ENCODE results near the gene INAFM2. TPM values are rescaled to one million over a fixed set of nuclear protein-coding genes. Genes with fewer than 3 reads are reported as not detected.

Gene INAFM2
- total and polyA plus RNA-seq, 2 donors (not counting 1 experiment from before 2014, with no cell fraction given), result 8.9 to 11.0 TPM

- Histone ChIP-seq H3K9ac (ENCODE audit: insufficient read depth, low read length) (no peak overlapping the region), H3K4me2 (ENCODE audit: extremely low read depth, insufficient read depth, low read length) (no peak overlapping the region), H3K36me3 (ENCODE audit: control insufficient read depth, insufficient read depth, low read length) (no peaks in the 10 kb centered on the region), H3K9me3 (ENCODE audit: control insufficient read depth, insufficient read depth, low read depth, low read length) (no peaks in the 10 kb centered on the region), H3K27me3 (ENCODE audit: control insufficient read depth, insufficient read depth, low read length) (peaks cover 43% of the 10 kb centered on the region), H3K79me2 (ENCODE audit: control insufficient read depth, insufficient read depth, low read length) (no peaks in the 10 kb centered on the region), H3K4me3 (replicated peaks in 1 of 4; ENCODE audit: control extremely low read depth in 1 of 4, insufficient read depth in 1 of 4, low read depth in 3 of 4, low read length in 4 of 4) (no peak overlapping the region), H3K27ac (ENCODE audit: insufficient read depth, low read length) (no peak overlapping the region), H4K20me1 (ENCODE audit: control insufficient read depth, extremely low read depth, insufficient read depth, low read length) (no peaks in the 10 kb centered on the region), H2AFZ (ENCODE audit: low read length) (no peak overlapping the region), H3K4me1 (ENCODE audit: control insufficient read depth, extremely low read depth, insufficient read depth, low read length) (peaks cover 2% of the 10 kb centered on the region)
- DNase-seq (ENCODE audit: low read depth in 2 of 2), result no peak
- TF ChIP-seq EZH2 (IDR thresholded peaks at IDR 0.05; ENCODE audit: low read length, missing control alignments), result no peak
- TF ChIP-seq CTCF (conservative IDR thresholded peaks at IDR 0.05 in 1 of 2, IDR thresholded peaks at IDR 0.05 in 1 of 2; ENCODE audit: low read depth in 1 of 2, low read length in 2 of 2), result no peak
Measured at GRCh38 chr15:40278026-40278425, 45.5 kb upstream of the INAFM2 start.

- no peak overlapping the region for H3K4me2 ChIP-seq (ENCODE audit: extremely low read depth, insufficient read depth, low read length)
- no peaks in the 10 kb centered on the region for H3K79me2 ChIP-seq (ENCODE audit: control insufficient read depth, insufficient read depth, low read length)
- H2AFZ ChIP-seq (ENCODE audit: low read length), result no peak overlapping the region
- peak; percentile 17 to 48 for DNase-seq (ENCODE audit: low read depth in 2 of 2)
- H3K27me3 ChIP-seq (ENCODE audit: control insufficient read depth, insufficient read depth, low read length), result peaks cover 56% of the 10 kb centered on the region
- H3K27ac ChIP-seq (ENCODE audit: insufficient read depth, low read length), result no peak overlapping the region
- no peaks in the 10 kb centered on the region for H3K36me3 ChIP-seq (ENCODE audit: control insufficient read depth, insufficient read depth, low read length)
- no peak overlapping the region for H3K4me3 ChIP-seq (replicated peaks in 1 of 4; ENCODE audit: control extremely low read depth in 1 of 4, insufficient read depth in 1 of 4, low read depth in 3 of 4, low read length in 4 of 4)
- no peak overlapping the region for H3K9ac ChIP-seq (ENCODE audit: insufficient read depth, low read length)
- H4K20me1 ChIP-seq (ENCODE audit: control insufficient read depth, extremely low read depth, insufficient read depth, low read length), result no peaks in the 10 kb centered on the region
- TF ChIP-seq EZH2 (IDR thresholded peaks at IDR 0.05; ENCODE audit: low read length, missing control alignments) (no peak), CTCF (conservative IDR thresholded peaks at IDR 0.05 in 1 of 2, IDR thresholded peaks at IDR 0.05 in 1 of 2; ENCODE audit: low read depth in 1 of 2, low read length in 2 of 2) (peak; percentile 81 to 93)
- H3K9me3 ChIP-seq (ENCODE audit: control insufficient read depth, insufficient read depth, low read depth, low read length), result no peaks in the 10 kb centered on the region
- H3K4me1 ChIP-seq (ENCODE audit: control insufficient read depth, extremely low read depth, insufficient read depth, low read length), result peaks cover 2% of the 10 kb centered on the region
Measured at GRCh38 chr15:40279437-40280141, 43.9 kb upstream of the INAFM2 start.

- DNase-seq (ENCODE audit: low read depth in 2 of 2), result no peak
- H3K36me3 ChIP-seq (ENCODE audit: control insufficient read depth, insufficient read depth, low read length), result no peaks in the 10 kb centered on the region
- H2AFZ ChIP-seq (ENCODE audit: low read length), result no peak overlapping the region
- no peaks in the 10 kb centered on the region for H3K79me2 ChIP-seq (ENCODE audit: control insufficient read depth, insufficient read depth, low read length)
- peaks cover 2% of the 10 kb centered on the region for H3K4me1 ChIP-seq (ENCODE audit: control insufficient read depth, extremely low read depth, insufficient read depth, low read length)
- TF ChIP-seq EZH2 (IDR thresholded peaks at IDR 0.05; ENCODE audit: low read length, missing control alignments) (peak; percentile 32), CTCF (conservative IDR thresholded peaks at IDR 0.05 in 1 of 2, IDR thresholded peaks at IDR 0.05 in 1 of 2; ENCODE audit: low read depth in 1 of 2, low read length in 2 of 2) (no peak)
- no peaks in the 10 kb centered on the region for H4K20me1 ChIP-seq (ENCODE audit: control insufficient read depth, extremely low read depth, insufficient read depth, low read length)
- H3K4me2 ChIP-seq (ENCODE audit: extremely low read depth, insufficient read depth, low read length), result no peak overlapping the region
- no peak overlapping the region for H3K9ac ChIP-seq (ENCODE audit: insufficient read depth, low read length)
- no peaks in the 10 kb centered on the region for H3K9me3 ChIP-seq (ENCODE audit: control insufficient read depth, insufficient read depth, low read depth, low read length)
- H3K27ac ChIP-seq (ENCODE audit: insufficient read depth, low read length), result no peak overlapping the region
- H3K4me3 ChIP-seq (replicated peaks in 1 of 4; ENCODE audit: control extremely low read depth in 1 of 4, insufficient read depth in 1 of 4, low read depth in 3 of 4, low read length in 4 of 4), result no peak overlapping the region
- H3K27me3 ChIP-seq (ENCODE audit: control insufficient read depth, insufficient read depth, low read length), result peaks cover 56% of the 10 kb centered on the region
Measured at GRCh38 chr15:40280260-40281056, 43.0 kb upstream of the INAFM2 start.
